Left forelimb (tissue), 1 donor: ENCODE results near the gene SLC2A1.

ENCODE experiments used
- DNase-seq: peaks from one replicate; pipeline ENCODE4 v3.0.0-alpha.2; 2018; ENCODE audit warnings: low spot score

The SLC2A1 gene

DNA sequence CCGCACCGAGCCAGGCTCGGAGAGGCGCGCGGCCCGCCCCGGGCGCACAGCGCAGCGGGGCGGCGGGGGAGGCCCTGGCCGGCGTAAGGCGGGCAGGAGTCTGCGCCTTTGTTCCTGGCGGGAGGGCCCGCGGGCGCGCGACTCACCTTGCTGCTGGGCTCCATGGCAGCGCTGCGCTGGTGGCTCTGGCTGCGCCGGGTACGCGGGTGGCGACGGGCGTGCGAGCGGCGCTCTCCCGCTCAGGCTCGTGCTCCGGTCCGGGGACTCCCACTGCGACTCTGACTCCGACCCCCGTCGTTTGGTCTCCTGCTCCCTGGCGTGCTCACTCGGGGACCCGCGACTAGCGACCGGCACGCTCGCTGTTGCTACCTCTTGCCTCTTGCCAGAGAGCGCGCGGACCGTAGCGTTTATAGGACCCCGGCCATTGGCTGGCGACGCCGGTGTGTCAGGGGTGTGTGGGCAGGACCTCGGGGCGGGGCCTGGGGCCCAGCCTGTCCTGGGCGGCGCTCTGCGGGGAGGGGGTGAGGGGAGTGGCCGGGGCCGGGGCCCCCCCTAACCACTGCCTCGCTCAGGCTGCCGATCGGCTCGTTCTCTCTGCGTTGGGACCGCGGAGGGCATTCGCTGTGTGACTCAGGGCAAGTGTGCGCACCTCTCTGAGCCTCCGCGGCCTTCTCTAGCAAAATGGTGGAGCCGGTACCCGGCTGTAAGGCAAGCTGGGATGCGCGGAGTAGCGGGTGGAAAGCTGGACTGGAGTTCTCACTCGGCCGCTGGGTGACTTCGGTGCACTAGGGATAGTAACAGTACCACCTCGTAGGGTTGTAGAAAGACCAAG lies at the start of gene SLC2A1:
Gene SLC2A1 (minus strand): TSS at position 381 of the 832 bp plus-strand sequence. CDS start 217 bp downstream, at position 164.
- DNase-seq = peak; percentile 91

DNA sequence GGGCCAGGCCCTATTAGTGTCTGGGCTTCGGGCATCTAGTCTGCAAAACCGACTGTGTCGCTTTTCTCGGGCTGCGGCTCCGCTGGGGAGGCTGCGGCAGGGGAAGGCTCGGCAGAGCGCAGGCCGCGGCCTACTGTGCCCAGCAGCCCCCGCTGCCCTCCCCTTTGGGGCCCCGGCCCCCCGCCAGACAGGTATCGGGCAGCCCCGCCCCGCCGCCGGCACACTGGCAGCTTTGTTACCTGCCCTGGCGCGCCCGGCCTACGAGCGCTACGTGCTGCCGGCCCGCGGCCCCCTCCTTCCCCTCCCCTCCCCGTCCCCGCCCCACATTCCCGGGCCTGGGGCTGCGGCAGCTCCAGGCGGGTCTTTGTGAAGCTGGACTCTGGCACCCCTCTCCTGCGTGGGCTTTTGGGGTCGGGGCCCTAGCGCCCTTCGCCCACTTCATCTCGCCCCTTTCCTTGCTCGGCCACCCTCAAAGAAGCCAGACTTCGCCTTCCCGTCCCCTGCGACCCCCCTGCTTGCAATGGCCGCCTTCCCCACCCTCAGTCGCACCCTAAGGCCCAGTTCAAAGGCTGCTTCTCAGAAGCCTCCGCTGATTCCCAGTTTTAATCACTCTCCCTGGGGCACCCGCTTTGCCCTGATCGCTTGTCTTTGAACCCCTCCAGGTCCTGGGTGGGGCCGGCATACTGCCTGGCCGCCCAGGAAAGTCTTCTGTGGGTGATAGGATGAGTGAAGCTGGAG lies 48.9 kb upstream of the SLC2A1 start:
- no peak for DNase-seq

DNA sequence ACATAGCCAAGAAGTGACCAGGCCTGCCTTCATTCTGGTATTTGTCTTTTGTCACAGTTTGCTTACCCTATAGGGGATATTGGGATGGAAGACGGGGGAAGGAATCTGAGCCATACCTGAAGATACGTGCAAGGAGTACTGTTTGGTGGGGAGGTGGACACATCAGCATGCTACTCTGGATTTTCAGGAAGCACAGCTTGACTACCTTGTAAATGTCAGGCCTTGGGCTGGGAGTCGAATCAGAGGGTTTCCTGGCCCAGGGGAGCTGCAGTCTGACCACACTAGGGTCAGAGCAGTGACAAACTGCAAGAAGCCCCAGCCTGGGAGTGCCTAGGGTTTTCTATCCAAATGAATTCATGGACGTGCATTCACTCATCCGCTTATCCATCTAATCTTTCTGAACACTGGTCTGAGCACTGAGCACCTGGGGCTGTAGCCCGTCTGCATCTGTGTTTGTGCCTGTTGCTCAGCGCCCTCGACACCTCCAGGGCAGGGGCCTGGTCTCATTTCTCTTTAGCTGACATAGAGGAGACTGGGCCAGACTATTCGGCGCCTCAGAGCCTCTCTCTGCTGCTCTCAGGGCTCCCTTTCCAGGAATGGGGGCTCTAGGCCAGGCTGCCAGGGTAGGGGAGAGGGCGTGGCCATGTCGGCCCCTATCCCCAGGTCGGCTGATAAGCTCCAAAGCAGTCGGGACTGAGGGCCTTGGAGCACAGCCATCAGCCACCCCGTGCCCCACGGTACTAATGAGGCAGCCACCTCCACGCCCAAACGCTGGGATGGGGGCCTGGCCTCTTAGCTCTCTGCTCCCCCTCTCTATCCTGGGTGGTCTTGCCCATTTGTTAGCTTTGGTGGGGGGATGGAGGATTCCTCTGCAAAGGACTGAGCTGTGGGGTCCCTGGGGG lies 47.0 kb upstream of the SLC2A1 start:
- DNase-seq = no peak

DNA sequence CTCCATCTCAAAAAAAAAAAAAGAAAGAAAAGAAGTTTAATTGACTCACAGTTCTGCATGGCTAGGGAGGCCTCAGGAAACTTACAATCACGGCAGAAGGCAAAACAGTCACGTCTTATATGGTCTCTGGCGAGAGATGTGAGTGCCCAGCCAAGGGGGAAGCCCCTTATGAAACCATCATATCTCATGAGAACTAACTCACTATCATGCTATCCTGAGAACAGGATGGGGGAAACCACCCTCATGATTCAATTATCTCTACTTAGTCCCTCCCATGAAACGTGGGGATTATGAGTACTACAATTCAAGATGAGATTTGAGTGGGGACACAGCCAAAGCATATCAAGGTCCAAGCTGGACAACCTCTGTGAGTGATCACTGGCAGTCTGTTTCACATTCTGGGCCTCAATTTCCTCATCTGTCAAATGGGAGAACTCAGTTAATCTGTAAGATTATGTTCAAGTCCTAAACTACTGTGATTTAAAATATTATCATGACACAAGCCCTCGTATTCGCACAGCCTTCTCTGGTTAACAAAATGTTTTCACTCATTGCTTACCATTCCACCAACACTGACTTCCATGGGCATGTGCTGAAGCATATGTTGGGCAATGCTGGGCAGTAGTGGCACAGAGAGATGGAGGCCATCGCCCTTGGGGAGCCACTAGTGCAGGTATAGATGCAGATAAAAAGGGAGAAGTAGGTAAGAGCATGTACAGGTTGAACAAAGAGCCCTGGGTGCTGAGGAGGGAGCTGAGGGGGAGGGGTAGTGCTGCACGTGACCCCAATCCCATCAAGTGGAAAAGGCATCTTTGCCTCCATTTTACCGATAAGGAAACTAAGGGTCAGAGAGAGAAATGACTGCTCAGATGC lies 46.2 kb upstream of the SLC2A1 start:
- no peak for DNase-seq

DNA sequence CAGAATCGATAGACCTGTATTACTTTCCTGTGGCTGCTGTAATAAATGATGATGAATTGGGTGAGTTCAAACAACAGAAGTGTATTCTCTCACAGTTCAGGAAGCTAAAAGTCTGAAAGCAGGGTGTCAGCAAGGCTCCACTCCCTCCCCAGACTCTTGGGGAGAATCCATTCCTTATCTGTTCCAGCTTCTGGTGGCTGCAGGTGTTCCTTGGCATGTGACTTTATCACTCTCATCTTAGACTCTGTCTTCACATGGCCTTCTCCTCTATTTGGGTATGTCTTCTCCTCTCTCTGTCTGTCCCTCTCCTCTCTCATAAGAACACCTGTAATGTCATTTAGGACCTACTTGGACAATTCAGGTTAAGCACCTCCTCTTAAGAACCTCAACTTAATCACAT lies 44.1 kb upstream of the SLC2A1 start:
- DNase-seq = no peak

DNA sequence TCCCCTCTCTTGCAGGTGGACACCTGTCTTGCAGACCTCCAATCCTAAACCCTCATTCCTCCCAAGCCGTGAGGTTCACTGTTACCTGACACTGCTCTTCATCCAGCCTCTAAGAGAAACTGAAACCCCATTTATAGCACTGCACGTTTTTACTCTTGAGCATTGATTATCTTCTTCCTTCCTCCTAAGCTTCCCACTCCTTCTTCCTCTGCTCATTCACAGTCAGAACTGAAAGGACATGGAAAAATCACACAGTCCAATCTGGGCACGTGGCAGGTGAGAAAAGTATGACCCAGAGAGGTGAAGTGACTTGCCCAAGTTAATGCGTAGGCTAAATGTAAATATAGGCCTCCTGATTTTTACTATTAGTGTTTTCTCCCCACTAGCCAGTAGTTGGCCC lies 43.4 kb upstream of the SLC2A1 start:
- no peak for DNase-seq

DNA sequence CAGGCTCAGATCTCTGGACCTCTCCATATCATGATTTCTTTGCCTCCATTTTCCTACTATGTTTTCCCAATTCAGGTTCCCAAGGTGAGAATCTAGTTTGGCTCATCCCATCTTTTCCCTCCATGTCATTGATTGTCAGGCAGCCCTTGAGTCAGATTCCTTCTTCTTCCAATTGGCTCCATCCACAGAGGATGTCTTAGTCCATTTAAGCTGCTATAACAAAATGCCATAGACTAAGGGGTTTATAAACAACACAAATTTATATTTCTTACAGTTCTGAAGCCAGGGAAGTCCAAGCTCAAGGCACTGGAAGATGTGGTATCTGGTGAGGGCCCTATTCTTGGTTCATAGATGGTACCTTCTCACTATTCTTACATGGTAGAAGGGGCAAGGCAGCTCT lies 42.8 kb upstream of the SLC2A1 start:
- DNase-seq = no peak

DNA sequence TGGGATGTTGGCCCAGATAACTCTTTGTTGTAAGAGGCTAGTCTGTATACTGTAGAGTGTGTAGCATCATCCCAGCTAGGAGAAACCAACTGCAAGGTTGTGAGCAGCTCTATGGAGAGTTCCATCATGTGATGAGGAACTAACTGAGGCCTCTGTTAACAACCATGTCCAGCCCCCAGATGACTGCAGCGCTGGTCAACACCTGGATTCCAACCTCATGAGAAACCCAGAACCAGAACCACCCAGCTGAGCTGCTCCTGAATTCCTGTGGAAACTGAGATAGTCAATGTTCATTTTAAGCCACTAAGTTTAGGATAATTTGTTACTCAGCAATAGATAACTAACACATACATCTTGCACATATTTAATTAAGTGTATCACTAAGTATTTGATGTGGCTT lies 41.6 kb upstream of the SLC2A1 start:
- no peak for DNase-seq

DNA sequence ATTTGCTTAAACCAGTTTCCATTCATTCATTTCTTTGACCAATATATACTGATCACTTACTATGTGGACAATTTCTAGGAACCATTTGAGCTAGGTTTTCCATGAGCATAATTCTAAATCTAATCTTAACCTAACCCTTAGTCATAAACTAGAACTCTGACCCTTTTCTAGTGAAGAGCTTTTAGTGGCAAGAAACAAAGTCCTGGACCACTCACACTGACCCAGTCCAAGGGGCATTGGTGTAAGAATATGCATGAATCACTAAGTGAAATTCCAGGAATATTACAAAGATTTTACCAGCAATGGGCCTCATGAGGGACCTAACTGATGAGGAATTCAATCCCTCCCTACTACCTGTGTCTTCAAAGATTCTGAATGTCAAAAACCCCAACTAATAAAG lies 40.6 kb upstream of the SLC2A1 start:
- DNase-seq = no peak

DNA sequence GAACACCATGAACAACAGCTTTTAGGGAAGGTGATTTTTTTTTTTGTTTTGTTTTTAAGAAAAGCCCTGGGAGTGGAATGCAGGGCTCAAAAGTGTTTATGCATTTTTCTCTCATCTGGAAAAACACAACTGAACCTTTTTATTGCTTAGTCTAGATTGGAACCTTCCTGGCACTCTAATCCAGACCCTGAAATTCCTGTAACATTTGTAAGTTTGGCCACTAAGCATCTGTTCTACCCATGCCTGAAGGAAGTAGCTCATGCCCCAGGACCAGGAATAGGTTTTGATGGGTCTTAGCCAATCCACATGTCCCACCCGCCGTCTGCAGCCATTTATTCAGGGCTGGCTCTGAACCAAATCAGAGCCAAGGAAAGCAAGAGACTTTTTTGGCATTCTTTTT lies 39.7 kb upstream of the SLC2A1 start:
- DNase-seq = no peak

DNA sequence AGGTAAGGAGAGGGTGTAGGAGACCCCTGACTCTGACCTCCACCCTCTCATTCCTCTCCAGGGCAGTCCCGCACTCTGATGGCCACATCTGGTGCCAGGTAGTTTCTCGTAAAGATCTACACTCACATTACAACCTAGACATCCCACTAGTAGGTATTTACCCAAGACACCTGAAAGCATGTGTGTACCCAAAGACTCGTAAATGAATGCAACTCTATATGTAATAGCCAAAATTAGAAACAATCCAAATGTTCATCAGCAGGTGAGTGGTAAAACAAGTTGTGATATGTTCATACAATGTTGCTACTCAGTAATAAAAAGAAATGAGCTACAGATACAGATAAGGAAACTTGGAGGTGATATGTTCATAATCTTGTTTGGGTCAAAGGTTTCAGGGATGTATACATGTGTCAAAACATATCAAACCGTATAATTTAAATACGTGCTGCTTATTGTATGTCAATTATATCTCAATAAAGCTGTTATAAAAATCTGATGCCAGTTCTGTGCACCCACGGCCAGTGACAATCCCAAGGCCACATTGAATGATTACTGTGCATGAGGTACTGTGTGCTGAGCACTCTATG lies 37.8 kb upstream of the SLC2A1 start:
- DNase-seq = no peak

DNA sequence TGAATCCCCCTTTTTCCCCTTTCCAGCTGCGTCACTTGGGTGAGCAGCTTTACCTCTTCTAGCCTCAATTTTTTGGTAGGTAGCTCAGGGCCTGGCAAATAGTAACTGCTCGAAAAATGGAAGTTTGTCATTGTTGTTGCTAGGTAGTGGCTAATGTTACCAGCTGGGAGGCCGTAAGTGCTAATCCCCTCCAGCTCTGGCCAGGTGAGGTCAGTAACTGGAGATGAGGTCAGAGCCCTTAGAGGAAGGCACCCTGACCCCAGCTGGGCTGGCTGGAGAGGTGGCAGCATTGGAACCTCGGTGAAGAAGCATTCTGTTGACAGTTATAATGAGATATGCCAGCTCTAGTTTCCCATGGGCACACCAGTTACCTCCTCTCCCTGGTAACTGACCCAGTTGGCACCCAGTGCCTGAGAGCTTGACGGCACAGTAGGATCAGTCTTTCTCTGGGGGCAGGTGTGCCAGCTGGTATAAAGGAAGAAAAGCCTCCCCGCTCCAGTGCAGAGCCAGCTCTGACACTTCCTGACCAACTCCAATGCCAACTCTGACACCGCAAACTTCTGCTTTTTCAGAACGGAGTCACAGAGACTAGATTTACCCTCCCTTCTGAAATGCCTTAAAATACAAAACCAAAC lies 35.0 kb upstream of the SLC2A1 start:
- no peak for DNase-seq

DNA sequence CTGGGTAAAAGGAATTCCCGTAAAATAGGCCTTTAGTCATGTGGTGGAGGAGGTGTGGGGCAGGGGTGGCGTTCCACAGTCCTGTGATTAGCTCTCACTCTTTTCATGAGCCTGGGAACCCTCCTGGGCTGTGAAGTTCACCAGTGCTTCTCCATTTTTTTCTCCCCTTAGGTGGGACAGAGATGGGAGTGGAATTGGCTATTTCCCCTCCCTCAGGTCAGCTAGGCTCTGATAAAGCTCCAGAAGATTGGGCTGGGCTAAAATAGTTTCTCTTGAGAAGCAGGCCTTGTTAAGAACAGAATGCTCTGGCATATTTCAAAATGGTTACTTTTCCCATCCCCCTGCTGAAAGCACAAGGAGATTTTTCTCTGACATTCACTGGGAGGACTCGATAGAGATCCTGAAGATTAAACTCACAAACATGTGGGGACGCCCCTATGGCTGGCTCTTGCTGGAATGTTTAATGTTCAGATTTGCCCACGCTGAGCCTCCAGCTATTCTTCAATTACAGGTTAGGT lies 33.4 kb upstream of the SLC2A1 start:
- no peak for DNase-seq

DNA sequence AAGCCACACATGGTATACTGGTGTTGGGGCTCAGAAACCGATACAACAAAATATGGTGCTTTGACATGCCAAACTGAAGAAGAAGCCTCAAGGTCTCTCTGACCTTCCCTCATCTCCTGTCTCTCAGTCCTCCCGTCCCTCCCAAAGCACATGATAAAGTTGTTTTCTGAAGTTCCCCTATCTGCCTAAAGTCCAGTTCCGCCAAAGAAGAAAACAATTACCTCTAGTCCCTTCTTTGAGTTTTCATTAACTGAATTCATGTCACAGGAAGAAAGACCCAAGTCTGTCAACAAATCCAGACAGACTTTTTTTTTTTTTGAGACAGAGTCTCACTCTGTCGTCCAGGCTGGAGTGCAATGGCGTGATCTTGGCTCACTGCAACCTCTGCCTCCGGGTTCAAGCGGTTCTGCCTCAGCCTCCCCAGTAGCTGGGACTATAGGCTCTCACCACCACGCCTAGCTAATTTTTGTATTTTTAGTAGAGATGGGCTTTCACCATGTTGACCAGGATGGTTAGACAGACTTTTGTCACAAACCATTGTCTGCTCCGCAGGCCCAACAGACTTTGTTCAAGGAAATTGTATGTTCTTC lies 32.2 kb upstream of the SLC2A1 start:
- DNase-seq = no peak

DNA sequence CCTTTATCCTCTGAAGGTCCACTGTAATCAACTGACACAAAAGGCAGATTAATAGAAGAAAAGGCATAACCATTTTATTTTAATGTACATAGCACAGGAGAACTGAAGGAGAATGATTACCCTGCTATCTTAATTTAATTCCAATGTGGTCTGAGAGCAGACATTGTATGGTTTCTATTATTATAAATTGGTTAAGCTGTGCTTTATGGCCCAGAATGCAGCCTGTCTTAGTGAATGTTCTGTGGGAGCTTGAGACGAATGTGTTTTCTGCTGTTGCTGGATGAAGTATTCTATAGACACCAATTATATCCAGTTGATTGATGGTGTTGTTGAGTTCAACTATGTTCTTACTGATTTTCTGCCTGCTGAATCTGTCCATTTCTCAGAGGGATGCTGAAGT lies 25.0 kb upstream of the SLC2A1 start:
- no peak for DNase-seq

DNA sequence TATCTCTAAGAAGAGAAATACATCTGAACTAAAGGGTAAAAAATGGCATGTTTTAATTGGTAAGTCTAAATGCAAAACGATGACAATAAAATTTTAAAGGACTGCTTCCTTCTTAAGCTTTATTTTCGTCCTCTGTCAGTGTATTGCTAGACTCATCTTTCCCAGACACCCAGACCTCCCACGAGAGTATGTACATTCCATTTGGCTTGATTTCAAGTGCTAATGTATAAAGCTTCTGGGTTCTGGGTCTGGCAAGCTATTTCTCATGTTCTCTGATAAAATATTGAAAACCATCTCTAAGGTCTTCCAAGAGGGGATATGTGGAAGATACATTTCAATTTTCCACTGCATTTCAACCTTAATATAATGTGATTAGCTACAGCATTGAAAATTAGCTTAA lies 24.6 kb upstream of the SLC2A1 start:
- DNase-seq = no peak

DNA sequence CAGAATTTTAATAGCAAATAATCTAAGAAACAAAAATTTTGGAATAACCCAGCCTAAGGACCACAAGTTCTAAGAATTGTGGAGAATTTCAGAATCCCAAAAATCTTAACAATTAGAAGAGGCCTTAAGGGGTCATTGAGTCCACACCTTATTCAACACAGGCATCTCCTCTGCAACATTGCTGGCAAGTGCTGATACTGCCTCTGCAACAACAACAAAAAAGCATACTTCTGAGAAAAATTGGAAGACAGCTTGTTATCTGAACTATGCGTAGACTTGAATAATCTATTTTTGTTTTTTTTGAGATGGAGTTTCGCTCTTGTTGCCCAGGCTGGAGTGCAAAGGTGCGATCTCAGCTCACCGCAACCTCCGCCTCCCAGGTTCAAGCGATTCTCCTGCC lies 24.0 kb upstream of the SLC2A1 start:
- no peak for DNase-seq

DNA sequence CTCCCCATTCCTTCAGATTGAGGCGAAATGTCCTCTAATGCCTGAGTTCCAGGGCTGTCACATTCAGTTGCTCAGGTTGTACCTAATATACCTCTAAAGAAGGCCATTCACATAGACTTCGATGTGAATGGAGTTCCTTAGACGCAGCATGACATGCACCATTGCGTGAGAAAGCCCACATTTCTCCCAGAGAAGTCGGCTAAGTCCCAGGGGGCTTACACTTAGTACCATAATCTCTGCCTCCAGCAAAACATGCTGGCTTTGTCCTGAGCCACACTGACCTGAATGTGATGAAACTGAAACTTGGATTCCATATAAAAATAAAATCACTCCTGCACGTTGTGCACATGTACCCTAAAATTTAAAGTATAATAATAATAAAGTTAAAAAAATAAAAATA lies 23.2 kb upstream of the SLC2A1 start:
- no peak for DNase-seq

DNA sequence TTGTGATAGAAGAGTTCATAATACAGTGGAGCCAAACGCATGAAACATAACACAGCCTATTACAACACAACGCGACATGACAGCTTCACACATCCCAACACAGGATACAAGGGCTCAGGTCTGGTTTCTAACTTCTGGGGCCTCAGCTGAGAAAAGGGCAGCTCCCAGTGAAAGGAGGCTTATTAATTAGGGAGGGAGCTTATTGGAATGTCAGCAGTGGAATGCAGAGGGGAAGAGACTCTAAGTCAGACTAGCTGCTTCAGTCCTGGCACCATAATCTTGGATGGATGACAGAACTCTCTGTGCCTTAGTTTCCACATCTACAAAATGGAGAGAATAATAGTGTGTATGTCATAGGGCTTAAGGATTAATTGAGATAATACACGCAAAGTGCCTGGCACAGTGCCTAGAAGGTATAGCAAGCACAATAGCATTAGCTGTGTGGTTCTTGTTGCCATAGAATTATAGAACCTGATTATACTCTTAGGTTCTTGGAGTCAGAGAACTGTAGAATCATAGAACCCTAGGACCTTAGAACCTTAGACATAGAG lies 22.7 kb upstream of the SLC2A1 start:
- no peak for DNase-seq
